ENCODE results near the gene CFAP300.
A peak's percentile ranks its signal among the peaks of the same experiment; 100 is the strongest.

DNA sequence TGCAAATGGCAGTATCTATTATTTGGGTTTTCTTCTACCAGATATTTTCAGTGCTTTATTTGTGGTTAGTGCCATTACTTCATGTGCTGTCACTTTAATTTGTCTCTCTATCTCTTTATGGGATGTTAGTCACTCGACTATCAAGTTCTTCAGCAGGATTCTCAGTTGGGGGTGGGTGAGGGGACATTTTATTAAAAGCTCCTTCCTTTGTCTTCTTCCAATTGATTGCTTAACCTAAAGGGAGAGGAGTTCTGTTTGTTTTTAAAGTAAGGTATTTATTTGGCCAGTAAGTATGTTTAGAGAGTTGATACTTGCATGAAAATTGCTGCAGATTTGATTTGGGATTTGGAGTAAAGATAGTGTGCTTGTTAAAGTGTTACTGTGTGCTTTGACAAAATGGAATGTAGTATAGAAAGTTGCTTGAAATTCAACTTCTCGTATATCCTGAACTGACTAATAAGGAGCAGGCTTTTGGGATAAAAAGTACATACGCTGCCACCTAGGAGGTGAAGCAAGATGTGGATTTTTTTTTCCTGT is 73.3 kb downstream of the CFAP300 start:
- TF ChIP-seq, protein P1, sequence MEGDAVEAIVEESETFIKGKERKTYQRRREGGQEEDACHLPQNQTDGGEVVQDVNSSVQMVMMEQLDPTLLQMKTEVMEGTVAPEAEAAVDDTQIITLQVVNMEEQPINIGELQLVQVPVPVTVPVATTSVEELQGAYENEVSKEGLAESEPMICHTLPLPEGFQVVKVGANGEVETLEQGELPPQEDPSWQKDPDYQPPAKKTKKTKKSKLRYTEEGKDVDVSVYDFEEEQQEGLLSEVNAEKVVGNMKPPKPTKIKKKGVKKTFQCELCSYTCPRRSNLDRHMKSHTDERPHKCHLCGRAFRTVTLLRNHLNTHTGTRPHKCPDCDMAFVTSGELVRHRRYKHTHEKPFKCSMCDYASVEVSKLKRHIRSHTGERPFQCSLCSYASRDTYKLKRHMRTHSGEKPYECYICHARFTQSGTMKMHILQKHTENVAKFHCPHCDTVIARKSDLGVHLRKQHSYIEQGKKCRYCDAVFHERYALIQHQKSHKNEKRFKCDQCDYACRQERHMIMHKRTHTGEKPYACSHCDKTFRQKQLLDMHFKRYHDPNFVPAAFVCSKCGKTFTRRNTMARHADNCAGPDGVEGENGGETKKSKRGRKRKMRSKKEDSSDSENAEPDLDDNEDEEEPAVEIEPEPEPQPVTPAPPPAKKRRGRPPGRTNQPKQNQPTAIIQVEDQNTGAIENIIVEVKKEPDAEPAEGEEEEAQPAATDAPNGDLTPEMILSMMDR (conservative IDR thresholded peaks at IDR 0.05; ENCODE audit: low read depth, low read length): peak; percentile 39
- no peak for TF ChIP-seq EZH2 (IDR thresholded peaks at IDR 0.05; ENCODE audit: low read length, unreplicated experiment)

Data from PC-3 (cell line).